HepG2 (cell line): ENCODE measurements around the gene ECM1. TPM values are rescaled to one million over a fixed set of nuclear protein-coding genes. Genes with fewer than 3 reads are reported as not detected.

ENCODE experiments used
- ATAC-seq: fragments of 200-7000 bp; cut with Tn5 transposase; 3 replicates; pipeline ENCODE4 v1.9.1; 2020; ENCODE audit warnings: mild to moderate bottlenecking, moderate library complexity
- BruUV-seq: library from RNA; stranded (reverse); fragments of 400-500 nt; replicated peaks from 2 replicates; lab custom pipeline; 2021; lab: Mats Ljungman, UMichigan
- CTCF ChIA-PET: fragments of 300-600 bp; formaldehyde crosslinking; extraction: SDS; loops from one replicate; lab custom pipeline; 2021; ENCODE audit warnings: low total read pairs, inconsistent platforms, low intra/inter-chr PET ratio; lab: Yijun Ruan, JAX
- POLR2A ChIA-PET: fragments of 350-600 bp; sonication (Branson Sonifier 250); formaldehyde crosslinking; loops from one replicate; lab custom pipeline; 2020; ENCODE audit warnings: antibody characterized with exemption, inconsistent platforms; lab: Yijun Ruan, JAX
- DNase-seq: peaks from one replicate; pipeline ENCODE4 v3.0.0-alpha.2; 2015; ENCODE audit warnings: low spot score
- FAIRE-seq: peaks from 3 replicates; lab custom pipeline; 2011; peaks lifted over from hg19 to GRCh38; lab: Jason Lieb, UNC
- H2AFZ ChIP-seq: one replicate; pipeline ENCODE4 v1.6.1; 2011; ENCODE audit warnings: low read length, inconsistent platforms
- H3K27ac ChIP-seq: fragments of 300-600 bp; 3 replicates; pipeline ENCODE4 v1.8.0; 2011; ENCODE audit warnings: mixed run types, mild to moderate bottlenecking, mixed read lengths, low read length, inconsistent platforms; ENCODE audit not compliant: insufficient read depth; ENCODE audit errors: extremely low read length
- H3K27me3 ChIP-seq, 2 experiments: fragments of 200-600 bp in 1 of 2; 2 replicates in 1 of 2; 3 replicates in 1 of 2; pipeline versions ENCODE4 v1.6.0 to v1.8.0; 2011; ENCODE audit warnings: low read length in 2 of 2, mild to moderate bottlenecking in 2 of 2, moderate library complexity in 2 of 2, inconsistent platforms in 1 of 2; ENCODE audit not compliant: insufficient read depth in 2 of 2, control insufficient read depth in 1 of 2
- H3K36me3 ChIP-seq, 2 experiments: fragments of 200-600 bp in 1 of 2; replicated peaks in 1 of 2; 2 replicates in 1 of 2; 3 replicates in 1 of 2; pipeline versions ENCODE4 v1.5.1 to v1.8.0; 2011; ENCODE audit warnings: low read length in 2 of 2, inconsistent platforms in 1 of 2; ENCODE audit not compliant: insufficient read depth in 2 of 2, control insufficient read depth in 1 of 2
- H3K4me1 ChIP-seq: 2 replicates; pipeline ENCODE4 v1.5.1; 2012; ENCODE audit warnings: low read length, inconsistent platforms; ENCODE audit not compliant: insufficient read depth
- H3K4me2 ChIP-seq: 2 replicates; pipeline ENCODE4 v1.6.0; 2011; ENCODE audit warnings: low read depth, low read length, inconsistent platforms
- H3K4me3 ChIP-seq, 3 experiments: fragments of 200-600 bp in 1 of 3; sonication (generic), shearing (Covaris generic) in 1 of 3; replicated peaks in 1 of 3; 2 replicates each; pipeline ENCODE4 v1.5.1; 2011 to 2016; ENCODE audit warnings: low read length in 3 of 3, inconsistent platforms in 2 of 3, low read depth in 2 of 3, mild to moderate bottlenecking in 2 of 3, control low read depth in 1 of 3, mixed read lengths in 1 of 3; ENCODE audit not compliant: insufficient read depth in 1 of 3
- H3K79me2 ChIP-seq: one replicate; pipeline ENCODE4 v1.6.1; 2011; ENCODE audit warnings: low read length, inconsistent platforms; ENCODE audit not compliant: insufficient read depth
- H3K9ac ChIP-seq: 2 replicates; pipeline ENCODE4 v1.6.0; 2011; ENCODE audit warnings: mild to moderate bottlenecking, low read depth, low read length, inconsistent platforms; ENCODE audit not compliant: insufficient read depth
- H3K9me3 ChIP-seq: 2 replicates; pipeline ENCODE4 v1.5.1; 2012; ENCODE audit warnings: mild to moderate bottlenecking, low read length
- H4K20me1 ChIP-seq: 2 replicates; pipeline ENCODE4 v1.6.0; 2011; ENCODE audit warnings: inconsistent platforms, mild to moderate bottlenecking, low read length, moderate library complexity; ENCODE audit not compliant: insufficient read depth
- ERF ChIP-seq: IDR thresholded peaks from 2 replicates; pipeline ENCODE4 v1.6.1; 2018; ENCODE audit warnings: missing biosample characterization, missing genetic modification reagents
- FOXK1 ChIP-seq: sonication (generic); formaldehyde crosslinking; IDR thresholded peaks from 2 replicates; pipeline ENCODE4 v1.4.0; 2020; ENCODE audit warnings: low read depth, missing genetic modification reagents, borderline replicate concordance
- HMG20B ChIP-seq: conservative IDR thresholded peaks from 2 replicates; pipeline ENCODE4 v1.6.1; 2016; ENCODE audit warnings: missing genetic modification reagents, missing compliant biosample characterization
- LRRFIP1 ChIP-seq: sonication (generic); formaldehyde crosslinking; conservative IDR thresholded peaks from 2 replicates; pipeline ENCODE4 v1.4.0; 2020; ENCODE audit warnings: missing genetic modification reagents
- MBNL3 ChIP-seq: fragments of 250-450 bp; sonication (Bioruptor Pico); conservative IDR thresholded peaks from 2 replicates; pipeline ENCODE4 v1.8.0; 2022; ENCODE audit warnings: mild to moderate bottlenecking, inconsistent platforms
- MLXIP ChIP-seq: sonication (generic); formaldehyde crosslinking; IDR thresholded peaks from 2 replicates; pipeline ENCODE4 v1.9.0; 2021; ENCODE audit warnings: missing genetic modification reagents, borderline replicate concordance
- NR2F6 ChIP-seq, 2 experiments: IDR thresholded peaks; 2 replicates each; pipeline ENCODE4 v1.6.1; 2016; ENCODE audit warnings: antibody characterized with exemption in 1 of 2, mild to moderate bottlenecking in 1 of 2
- RAD51 ChIP-seq: fragments of 450-650 bp; IDR thresholded peaks from 2 replicates; pipeline ENCODE4 v1.6.1; 2016; ENCODE audit warnings: borderline replicate concordance
- ZFP1 ChIP-seq: IDR thresholded peaks from 2 replicates; pipeline ENCODE4 v1.6.1; 2016
- ZFX ChIP-seq: sonication (generic); formaldehyde crosslinking; IDR thresholded peaks from 2 replicates; pipeline ENCODE4 v1.4.0; 2020; ENCODE audit warnings: mild to moderate bottlenecking, low read depth, missing genetic modification reagents, moderate library complexity
- ZNF18 ChIP-seq: sonication (generic); formaldehyde crosslinking; IDR thresholded peaks from 2 replicates; pipeline ENCODE4 v1.8.0; 2022; ENCODE audit warnings: mild to moderate bottlenecking, missing genetic modification reagents; ENCODE audit not compliant: insufficient replicate concordance
- ZNF335 ChIP-seq: sonication (generic); formaldehyde crosslinking; IDR thresholded peaks from 2 replicates; pipeline ENCODE4 v1.4.0; 2020; ENCODE audit warnings: missing genetic modification reagents
- ZNF83 ChIP-seq: sonication (generic); formaldehyde crosslinking; IDR thresholded peaks from 2 replicates; pipeline ENCODE4 v1.4.0; 2020; ENCODE audit warnings: missing genetic modification reagents, mild to moderate bottlenecking, borderline replicate concordance
- WGBS: methylation state at CpG from one replicate; pipeline ENCODE4 v1.1.6; 2017; ENCODE audit warnings: low lambda C conversion rate; 5-methylcytosine and 5-hydroxymethylcytosine counted together
- in situ Hi-C: cut with HindIII; loops from 2 replicates; pipeline ENCODE4 v1.10.0; 2017; ENCODE audit warnings: low pct_unique_long_range_greater_than_20kb; ENCODE audit not compliant: extremely low pct_ligation_motif_present
- intact Hi-C: fragments of 100-400 bp; cut with micrococcal nuclease; formaldehyde crosslinking; loops from one replicate; pipeline ENCODE4 v1.10.0; 2022; ENCODE audit not compliant: unreplicated experiment
- polyA plus RNA-seq, 8 experiments: library from polyadenylated mRNA; depleted of rRNA in 3 of 8; stranded (reverse) in 7 of 8; unstranded in 1 of 8; fragments of >200 nt; fragmentation: Illumina TruSeq in 4 of 8; extraction: Trizol in 4 of 8; gene quantifications; 2 replicates each; pipeline versions ENCODE4 v1.2.1 to v1.2.3, GENCODE V29; 2011 to 2016; ENCODE audit warnings: low read depth in 4 of 8, missing spikeins in 1 of 8, mixed read lengths in 1 of 8; ENCODE audit not compliant: insufficient read depth in 1 of 8
- total RNA-seq, 5 experiments: library from RNA; depleted of rRNA; stranded (reverse); fragments of >200 nt; fragmentation: Illumina TruSeq; extraction: Trizol; gene quantifications; 2 replicates each; pipeline ENCODE4 v1.2.3, GENCODE V29; 2016; ENCODE audit warnings: low read depth in 1 of 5

ECM1 gene
- total and polyA plus RNA-seq, 2 of the 13 experiments (the other 11 are each of a cell fraction or from before 2014, with no cell fraction given) = 0.42 to 1.0 TPM

- TF ChIP-seq ZNF83 (CRISPR knock-in tag) = no peak
- TF ChIP-seq ZNF335 (CRISPR knock-in tag) = no peak
- TF ChIP-seq FOXK1 (CRISPR knock-in tag) = no peak
These were observed 41.8 kb downstream of the ECM1 start (continued) for GRCh38 chr1:150549496-150550221.

GRCh38 chr1:150550222-150551050, 42.5 kb downstream of the ECM1 start:
- no TSS peak for BruUV-seq
- FAIRE-seq (no peak), DNase-seq (no peak), ATAC-seq (peak; percentile 4)
- Histone ChIP-seq H3K79me2 (no peaks in the 10 kb centered on the region), H3K27me3 (no peaks in the 10 kb centered on the region; a peak in 1 of 5 replicates), H3K4me3 (peak overlapping the region; percentile 60 to 83 (median 63)), H3K4me1 (peaks cover 59% of the 10 kb centered on the region), H3K9me3 (no peaks in the 10 kb centered on the region), H3K27ac (peak overlapping the region; percentile 46), H3K4me2 (peak overlapping the region; percentile 100), H4K20me1 (no peaks in the 10 kb centered on the region), H2AFZ (no peak overlapping the region), H3K9ac (peak overlapping the region; percentile 66), H3K36me3 (no peaks in the 10 kb centered on the region)
- intact Hi-C loops (loop anchor here (10.0 kb wide), 1 partner anchor 296 kb away; the partner anchor contains the start of gene CA14), in situ Hi-C loops (loop anchor here (5.0 kb wide), 1 partner anchor 83 kb away; no protein-coding TSS in a partner anchor)
- ChIA-PET POLR2A (interaction anchor here (0.6 to 6.9 kb wide), 7 partner anchors 11 to 79 kb away, joined by 3 to 88 read pairs (median 6); partner anchors contain the start of genes ENSA and TARS2), CTCF (no interaction called here)
- WGBS = 17% methylated on average over 9 of the region's 22 CpGs
- TF ChIP-seq MBNL3 (CRISPR knock-in tag) (no peak), LRRFIP1 (CRISPR knock-in tag) (no peak), ZFP1 (CRISPR knock-in tag) (no peak), MLXIP (CRISPR knock-in tag) (no peak), ZNF18 (no peak), HMG20B (CRISPR knock-in tag) (no peak), ERF (CRISPR knock-in tag) (no peak), ZFX (CRISPR knock-in tag) (peak; percentile 4; the same call in 1 of the 2 replicates), NR2F6 (IDR thresholded peaks at IDR 0.05) (no peak), NR2F6 (CRISPR knock-in tag; IDR thresholded peaks at IDR 0.05) (no peak), RAD51 (no peak)
